ENCODE measurements around the gene MICOS13. TPM values are rescaled to one million over a fixed set of nuclear protein-coding genes. Genes with fewer than 3 reads are reported as not detected.

The MICOS13 gene
- total RNA-seq, 2 experiments from 2014 or later, result 21.7 to 23.0 TPM

DNA sequence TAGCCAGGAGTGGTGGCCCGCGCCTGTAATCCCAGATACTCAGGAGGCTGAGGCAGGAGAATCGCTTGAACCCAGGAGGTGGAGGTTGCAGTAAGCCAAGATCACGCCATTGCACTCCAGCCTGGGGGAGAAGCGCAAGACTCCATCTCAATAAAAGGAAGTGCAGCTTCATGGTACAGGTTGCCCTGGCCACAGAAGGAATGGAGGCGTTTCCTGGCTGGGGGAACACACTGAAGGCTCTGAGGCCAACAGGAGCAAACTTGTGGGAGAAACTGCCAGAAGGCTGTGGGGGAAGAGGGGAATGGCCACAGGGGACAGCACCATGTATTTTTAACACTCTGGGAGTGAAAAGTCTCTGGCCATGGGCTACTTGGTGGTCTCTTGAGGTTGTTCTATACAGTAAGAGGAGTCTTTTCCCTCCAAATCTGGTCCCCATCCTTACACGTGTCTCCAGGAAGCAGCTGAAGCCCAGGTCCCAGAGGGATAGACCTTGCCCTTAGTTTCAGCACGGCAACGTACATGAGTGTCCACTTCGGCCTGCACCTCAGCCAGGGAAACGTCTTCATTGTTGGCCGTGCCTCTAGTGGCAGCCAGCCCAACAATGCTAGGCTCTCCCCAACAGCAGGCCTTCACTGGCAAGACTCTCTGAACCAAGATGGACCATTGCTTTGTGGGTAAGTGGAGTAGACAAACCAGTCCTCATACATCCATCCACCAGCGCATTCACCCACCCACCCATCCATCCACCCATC is 7.4 kb downstream of the MICOS13 start:
- H3K36me3 Mint-ChIP-seq (ENCODE audit: low read depth), result peaks cover 14% of the 10 kb centered on the region
- intact Hi-C loops (cut with DNase I, micrococcal nuclease), result no loop called here
- H3K4me3 ChIP-seq (ENCODE audit: low read length), result no peak overlapping the region
- DNase-seq, result no peak
- H3K27me3 Mint-ChIP-seq, result no peaks in the 10 kb centered on the region
- no peak for ATAC-seq (ENCODE audit: poor library complexity)
- no peaks in the 10 kb centered on the region for H3K27me3 ChIP-seq (ENCODE audit: control insufficient read depth in 1 of 2, insufficient read depth in 2 of 2, low read length in 2 of 2)
- H3K36me3 ChIP-seq (ENCODE audit: insufficient read depth, low read length), result peaks cover 20% of the 10 kb centered on the region
- H3K4me1 Mint-ChIP-seq (ENCODE audit: low read depth), result no peaks in the 10 kb centered on the region
- H3K27ac Mint-ChIP-seq, result no peak overlapping the region
- no peaks in the 10 kb centered on the region for H3K9me3 ChIP-seq (ENCODE audit: control insufficient read depth in 1 of 2, insufficient read depth in 1 of 2, low read length in 2 of 2)
- no peak overlapping the region for H3K27ac ChIP-seq (ENCODE audit: low read depth in 1 of 2, low read length in 2 of 2)
- no peak overlapping the region for H3K4me3 Mint-ChIP-seq
- CTCF ChIA-PET, result no interaction called here
- H3K9me3 Mint-ChIP-seq, result no peaks in the 10 kb centered on the region
- no peaks in the 10 kb centered on the region for H3K4me1 ChIP-seq (ENCODE audit: insufficient read depth, low read length)
- TF ChIP-seq, protein P1, sequence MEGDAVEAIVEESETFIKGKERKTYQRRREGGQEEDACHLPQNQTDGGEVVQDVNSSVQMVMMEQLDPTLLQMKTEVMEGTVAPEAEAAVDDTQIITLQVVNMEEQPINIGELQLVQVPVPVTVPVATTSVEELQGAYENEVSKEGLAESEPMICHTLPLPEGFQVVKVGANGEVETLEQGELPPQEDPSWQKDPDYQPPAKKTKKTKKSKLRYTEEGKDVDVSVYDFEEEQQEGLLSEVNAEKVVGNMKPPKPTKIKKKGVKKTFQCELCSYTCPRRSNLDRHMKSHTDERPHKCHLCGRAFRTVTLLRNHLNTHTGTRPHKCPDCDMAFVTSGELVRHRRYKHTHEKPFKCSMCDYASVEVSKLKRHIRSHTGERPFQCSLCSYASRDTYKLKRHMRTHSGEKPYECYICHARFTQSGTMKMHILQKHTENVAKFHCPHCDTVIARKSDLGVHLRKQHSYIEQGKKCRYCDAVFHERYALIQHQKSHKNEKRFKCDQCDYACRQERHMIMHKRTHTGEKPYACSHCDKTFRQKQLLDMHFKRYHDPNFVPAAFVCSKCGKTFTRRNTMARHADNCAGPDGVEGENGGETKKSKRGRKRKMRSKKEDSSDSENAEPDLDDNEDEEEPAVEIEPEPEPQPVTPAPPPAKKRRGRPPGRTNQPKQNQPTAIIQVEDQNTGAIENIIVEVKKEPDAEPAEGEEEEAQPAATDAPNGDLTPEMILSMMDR (IDR thresholded peaks at IDR 0.05), result no peak
- POLR2A ChIA-PET, result no interaction called here

DNA sequence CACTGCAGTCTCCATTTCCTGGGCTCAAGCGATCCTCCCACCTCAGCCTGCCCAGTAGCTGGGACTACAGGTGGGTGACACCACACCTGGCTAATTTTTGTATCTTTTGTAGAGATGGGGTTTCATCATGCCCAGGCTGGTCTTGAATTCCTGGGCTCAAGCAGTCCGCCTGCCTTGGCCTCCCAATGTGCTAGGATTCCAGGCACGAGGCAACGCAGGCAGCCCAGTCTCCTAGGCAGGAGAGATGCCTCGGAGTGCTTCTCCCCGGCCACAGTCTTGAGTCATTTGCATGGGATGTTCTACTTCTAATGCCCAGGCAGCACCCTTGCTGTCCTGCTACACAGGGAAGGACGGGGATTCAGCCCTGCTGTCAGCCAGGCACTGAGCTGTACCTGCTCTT is 8.7 kb downstream of the MICOS13 start:
- intact Hi-C loops (cut with DNase I, micrococcal nuclease), result no loop called here
- H3K4me3 ChIP-seq (ENCODE audit: low read length), result no peak overlapping the region
- H3K27ac ChIP-seq (ENCODE audit: low read depth in 1 of 2, low read length in 2 of 2), result no peak overlapping the region
- H3K4me3 Mint-ChIP-seq, result no peak overlapping the region
- H3K36me3 ChIP-seq (ENCODE audit: insufficient read depth, low read length), result peaks cover 33% of the 10 kb centered on the region
- no peaks in the 10 kb centered on the region for H3K4me1 ChIP-seq (ENCODE audit: insufficient read depth, low read length)
- no peaks in the 10 kb centered on the region for H3K27me3 ChIP-seq (ENCODE audit: control insufficient read depth in 1 of 2, insufficient read depth in 2 of 2, low read length in 2 of 2)
- no peak for DNase-seq
- H3K9me3 Mint-ChIP-seq, result no peaks in the 10 kb centered on the region
- no peak overlapping the region for H3K27ac Mint-ChIP-seq
- H3K27me3 Mint-ChIP-seq, result no peaks in the 10 kb centered on the region
- H3K9me3 ChIP-seq (ENCODE audit: control insufficient read depth in 1 of 2, insufficient read depth in 1 of 2, low read length in 2 of 2), result no peaks in the 10 kb centered on the region
- no peak for ATAC-seq (ENCODE audit: poor library complexity)
- ChIA-PET CTCF (no interaction called here), POLR2A (interaction anchor here (1.6 kb wide), 1 partner anchor 18 kb away, joined by 5 read pairs; the partner anchor contains the start of gene RPL36)
- H3K36me3 Mint-ChIP-seq (ENCODE audit: low read depth), result peaks cover 26% of the 10 kb centered on the region
- TF ChIP-seq, protein P1 (IDR thresholded peaks at IDR 0.05), result no peak
- H3K4me1 Mint-ChIP-seq (ENCODE audit: low read depth), result no peaks in the 10 kb centered on the region

DNA sequence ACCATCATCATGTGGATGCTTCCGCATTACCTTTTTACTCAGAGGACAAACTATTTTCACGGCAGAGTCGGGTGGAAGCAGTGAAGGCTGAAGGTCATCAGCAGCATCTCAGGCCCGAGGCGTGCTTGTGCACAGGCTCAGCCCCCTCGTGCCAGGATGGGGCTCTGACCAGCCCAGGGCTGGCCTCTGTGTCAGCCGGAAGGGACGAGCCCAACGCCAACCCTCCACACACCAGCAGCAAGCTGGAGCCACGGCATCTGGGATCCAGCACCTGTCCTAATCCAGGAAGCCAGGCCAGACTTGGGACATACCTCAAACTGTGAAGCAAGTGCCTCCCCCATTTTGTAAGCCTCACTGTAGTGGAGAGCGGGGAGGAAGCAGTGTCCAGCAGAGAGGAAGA is 11.1 kb downstream of the MICOS13 start:
- Histone ChIP-seq H3K4me3 (ENCODE audit: low read length) (no peak overlapping the region), H3K36me3 (ENCODE audit: insufficient read depth, low read length) (peaks cover 56% of the 10 kb centered on the region), H3K4me1 (ENCODE audit: insufficient read depth, low read length) (no peaks in the 10 kb centered on the region), H3K9me3 (ENCODE audit: control insufficient read depth in 1 of 2, insufficient read depth in 1 of 2, low read length in 2 of 2) (no peaks in the 10 kb centered on the region), H3K27me3 (ENCODE audit: control insufficient read depth in 1 of 2, insufficient read depth in 2 of 2, low read length in 2 of 2) (no peaks in the 10 kb centered on the region), H3K27ac (ENCODE audit: low read depth in 1 of 2, low read length in 2 of 2) (no peak overlapping the region)
- Mint-ChIP-seq H3K27me3 (no peaks in the 10 kb centered on the region), H3K36me3 (ENCODE audit: low read depth) (peaks cover 50% of the 10 kb centered on the region), H3K4me1 (ENCODE audit: low read depth) (no peaks in the 10 kb centered on the region), H3K4me3 (no peak overlapping the region), H3K27ac (no peak overlapping the region), H3K9me3 (no peaks in the 10 kb centered on the region)
- CTCF ChIA-PET, result no interaction called here
- TF ChIP-seq, protein P1 (IDR thresholded peaks at IDR 0.05), result no peak
- intact Hi-C loops (cut with DNase I, micrococcal nuclease), result no loop called here
- ATAC-seq (ENCODE audit: poor library complexity) (no peak), DNase-seq (no peak)
- POLR2A ChIA-PET, result no interaction called here

Data from CD4-positive, alpha-beta T cell (primary cell).